ENCODE data around the gene GRM7.

DNA sequence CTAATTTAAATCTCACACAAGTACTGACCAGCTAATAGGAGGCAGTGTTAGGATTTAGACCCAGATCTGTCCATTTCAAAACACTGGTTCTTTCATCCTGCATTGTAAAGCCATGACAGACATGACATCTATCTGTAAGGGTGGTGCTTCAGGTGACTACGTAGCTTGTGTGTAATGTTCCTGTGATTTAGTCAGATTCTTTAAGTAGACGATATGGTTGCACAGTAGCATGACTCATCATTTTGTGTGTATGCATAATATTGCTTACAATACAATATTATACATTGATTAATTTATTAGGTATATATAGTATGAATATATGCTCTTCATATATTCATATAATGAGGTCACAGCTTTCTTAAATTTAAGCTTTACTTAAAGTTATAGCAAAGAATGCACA is 628.5 kb downstream of the GRM7 start:
- TF ChIP-seq, protein P1, sequence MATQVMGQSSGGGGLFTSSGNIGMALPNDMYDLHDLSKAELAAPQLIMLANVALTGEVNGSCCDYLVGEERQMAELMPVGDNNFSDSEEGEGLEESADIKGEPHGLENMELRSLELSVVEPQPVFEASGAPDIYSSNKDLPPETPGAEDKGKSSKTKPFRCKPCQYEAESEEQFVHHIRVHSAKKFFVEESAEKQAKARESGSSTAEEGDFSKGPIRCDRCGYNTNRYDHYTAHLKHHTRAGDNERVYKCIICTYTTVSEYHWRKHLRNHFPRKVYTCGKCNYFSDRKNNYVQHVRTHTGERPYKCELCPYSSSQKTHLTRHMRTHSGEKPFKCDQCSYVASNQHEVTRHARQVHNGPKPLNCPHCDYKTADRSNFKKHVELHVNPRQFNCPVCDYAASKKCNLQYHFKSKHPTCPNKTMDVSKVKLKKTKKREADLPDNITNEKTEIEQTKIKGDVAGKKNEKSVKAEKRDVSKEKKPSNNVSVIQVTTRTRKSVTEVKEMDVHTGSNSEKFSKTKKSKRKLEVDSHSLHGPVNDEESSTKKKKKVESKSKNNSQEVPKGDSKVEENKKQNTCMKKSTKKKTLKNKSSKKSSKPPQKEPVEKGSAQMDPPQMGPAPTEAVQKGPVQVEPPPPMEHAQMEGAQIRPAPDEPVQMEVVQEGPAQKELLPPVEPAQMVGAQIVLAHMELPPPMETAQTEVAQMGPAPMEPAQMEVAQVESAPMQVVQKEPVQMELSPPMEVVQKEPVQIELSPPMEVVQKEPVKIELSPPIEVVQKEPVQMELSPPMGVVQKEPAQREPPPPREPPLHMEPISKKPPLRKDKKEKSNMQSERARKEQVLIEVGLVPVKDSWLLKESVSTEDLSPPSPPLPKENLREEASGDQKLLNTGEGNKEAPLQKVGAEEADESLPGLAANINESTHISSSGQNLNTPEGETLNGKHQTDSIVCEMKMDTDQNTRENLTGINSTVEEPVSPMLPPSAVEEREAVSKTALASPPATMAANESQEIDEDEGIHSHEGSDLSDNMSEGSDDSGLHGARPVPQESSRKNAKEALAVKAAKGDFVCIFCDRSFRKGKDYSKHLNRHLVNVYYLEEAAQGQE (IDR thresholded peaks at IDR 0.05; ENCODE audit: borderline replicate concordance), result no peak
- TF ChIP-seq, protein P1 (CRISPR knock-in tag; IDR thresholded peaks at IDR 0.05; ENCODE audit: low read depth), result no peak
- TF ChIP-seq, protein P2, sequence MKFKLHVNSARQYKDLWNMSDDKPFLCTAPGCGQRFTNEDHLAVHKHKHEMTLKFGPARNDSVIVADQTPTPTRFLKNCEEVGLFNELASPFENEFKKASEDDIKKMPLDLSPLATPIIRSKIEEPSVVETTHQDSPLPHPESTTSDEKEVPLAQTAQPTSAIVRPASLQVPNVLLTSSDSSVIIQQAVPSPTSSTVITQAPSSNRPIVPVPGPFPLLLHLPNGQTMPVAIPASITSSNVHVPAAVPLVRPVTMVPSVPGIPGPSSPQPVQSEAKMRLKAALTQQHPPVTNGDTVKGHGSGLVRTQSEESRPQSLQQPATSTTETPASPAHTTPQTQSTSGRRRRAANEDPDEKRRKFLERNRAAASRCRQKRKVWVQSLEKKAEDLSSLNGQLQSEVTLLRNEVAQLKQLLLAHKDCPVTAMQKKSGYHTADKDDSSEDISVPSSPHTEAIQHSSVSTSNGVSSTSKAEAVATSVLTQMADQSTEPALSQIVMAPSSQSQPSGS (CRISPR knock-in tag; IDR thresholded peaks at IDR 0.05), result no peak
- TF ChIP-seq SMC3 (conservative IDR thresholded peaks at IDR 0.05; ENCODE audit: insufficient read depth, low read depth, low read length), result no peak
- no peak for TF ChIP-seq SP1 (CRISPR knock-in tag; IDR thresholded peaks at IDR 0.05)
- TF ChIP-seq, protein P3, sequence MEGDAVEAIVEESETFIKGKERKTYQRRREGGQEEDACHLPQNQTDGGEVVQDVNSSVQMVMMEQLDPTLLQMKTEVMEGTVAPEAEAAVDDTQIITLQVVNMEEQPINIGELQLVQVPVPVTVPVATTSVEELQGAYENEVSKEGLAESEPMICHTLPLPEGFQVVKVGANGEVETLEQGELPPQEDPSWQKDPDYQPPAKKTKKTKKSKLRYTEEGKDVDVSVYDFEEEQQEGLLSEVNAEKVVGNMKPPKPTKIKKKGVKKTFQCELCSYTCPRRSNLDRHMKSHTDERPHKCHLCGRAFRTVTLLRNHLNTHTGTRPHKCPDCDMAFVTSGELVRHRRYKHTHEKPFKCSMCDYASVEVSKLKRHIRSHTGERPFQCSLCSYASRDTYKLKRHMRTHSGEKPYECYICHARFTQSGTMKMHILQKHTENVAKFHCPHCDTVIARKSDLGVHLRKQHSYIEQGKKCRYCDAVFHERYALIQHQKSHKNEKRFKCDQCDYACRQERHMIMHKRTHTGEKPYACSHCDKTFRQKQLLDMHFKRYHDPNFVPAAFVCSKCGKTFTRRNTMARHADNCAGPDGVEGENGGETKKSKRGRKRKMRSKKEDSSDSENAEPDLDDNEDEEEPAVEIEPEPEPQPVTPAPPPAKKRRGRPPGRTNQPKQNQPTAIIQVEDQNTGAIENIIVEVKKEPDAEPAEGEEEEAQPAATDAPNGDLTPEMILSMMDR (IDR thresholded peaks at IDR 0.05 in 2 of 3, conservative IDR thresholded peaks at IDR 0.05 in 1 of 3; ENCODE audit: insufficient read depth in 2 of 3, low read depth in 1 of 3, low read length in 3 of 3), result no peak
- no peak for TF ChIP-seq ZKSCAN8 (CRISPR knock-in tag; IDR thresholded peaks at IDR 0.05)
- TF ChIP-seq MCM2 (IDR thresholded peaks at IDR 0.05; ENCODE audit: low read depth), result no peak
- no peak for TF ChIP-seq ZKSCAN1 (IDR thresholded peaks at IDR 0.05; ENCODE audit: low read depth, low read length)
- no peak for TF ChIP-seq ZFX (CRISPR knock-in tag; IDR thresholded peaks at IDR 0.05)
- no peak for TF ChIP-seq SMAD4 (CRISPR knock-in tag; conservative IDR thresholded peaks at IDR 0.05)
- TF ChIP-seq RAD21 (CRISPR knock-in tag; conservative IDR thresholded peaks at IDR 0.05 in 1 of 2, IDR thresholded peaks at IDR 0.05 in 1 of 2), result no peak
- no peak for TF ChIP-seq TAF7 (tag; IDR thresholded peaks at IDR 0.05)
- no peak for TF ChIP-seq POLR2A (conservative IDR thresholded peaks at IDR 0.05)

Measured in K562 (cell line).